ENCODE data around the gene HMGCLL1.

Gene HMGCLL1

GRCh38 chr6:55578537-55579363 lies at the start of gene HMGCLL1:
Gene HMGCLL1, minus strand, starts transcription at chr6:55579192. Its CDS starts 137 bp downstream, at chr6:55579055.
- DNase-seq (ENCODE audit: low read depth) = no peak

DNA sequence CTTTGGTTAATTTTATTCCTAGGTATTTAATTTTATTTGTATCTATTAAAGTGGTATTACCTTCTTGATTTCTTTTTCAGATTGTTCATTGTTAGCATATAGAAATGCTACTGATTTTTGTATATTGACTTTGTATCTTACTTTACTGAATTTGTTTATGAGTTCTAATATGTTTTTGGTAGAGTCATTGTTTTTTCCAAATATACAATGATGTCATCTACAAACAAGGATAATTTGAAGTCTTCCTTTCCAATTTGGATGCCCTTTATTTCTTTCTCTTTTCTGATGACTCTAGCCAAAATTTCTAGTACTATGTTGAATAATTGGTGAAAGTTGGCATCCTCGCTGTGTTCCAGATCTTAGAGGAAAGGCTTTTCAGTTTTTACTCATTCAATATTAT lies 43.0 kb upstream of the HMGCLL1 start:
- DNase-seq (ENCODE audit: low read depth) = no peak

- no peak for DNase-seq (ENCODE audit: low read depth)
Observed at GRCh38 chr6:55621244-55621643, 42.3 kb upstream of the HMGCLL1 start.

DNA sequence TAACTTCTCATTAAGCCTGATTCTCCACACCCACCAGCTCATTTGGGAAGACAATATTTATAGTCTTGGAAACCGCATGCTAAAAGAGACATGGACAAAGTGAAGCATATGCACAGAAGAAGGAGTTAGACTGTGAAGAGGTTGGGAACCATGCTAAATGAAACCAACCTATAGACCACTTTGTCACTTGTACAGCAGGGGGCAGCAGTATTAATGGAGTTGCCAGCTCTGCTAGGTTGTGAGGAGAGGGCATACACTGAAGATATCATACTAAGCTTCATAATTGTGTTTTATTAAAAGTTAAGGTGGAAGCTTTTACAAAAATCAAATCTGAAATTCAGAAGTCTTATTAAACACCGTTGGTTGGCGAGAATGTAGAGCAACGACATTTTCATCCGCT lies 38.3 kb upstream of the HMGCLL1 start:
- DNase-seq (ENCODE audit: low read depth) = peak; percentile 3

DNA sequence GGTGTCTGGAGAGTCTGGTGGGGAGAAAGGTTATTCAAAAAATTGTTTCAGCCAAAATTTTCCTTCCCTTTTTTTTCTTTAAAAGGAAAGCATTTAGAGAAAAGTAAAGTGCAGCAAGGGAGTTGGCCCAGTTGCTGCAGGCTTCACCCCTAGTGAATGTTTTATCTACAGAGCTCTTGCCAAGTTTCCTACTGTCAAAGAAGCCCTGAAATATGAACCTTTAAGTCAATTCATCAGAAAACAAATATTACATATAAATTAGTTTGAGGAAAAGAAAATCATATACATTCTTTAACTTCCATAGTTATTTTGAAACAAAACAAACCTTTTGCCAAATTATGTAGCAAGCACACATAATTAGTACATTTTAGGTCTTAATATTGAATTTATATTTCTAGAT lies 25.0 kb upstream of the HMGCLL1 start:
- DNase-seq (ENCODE audit: low read depth) = no peak

DNA sequence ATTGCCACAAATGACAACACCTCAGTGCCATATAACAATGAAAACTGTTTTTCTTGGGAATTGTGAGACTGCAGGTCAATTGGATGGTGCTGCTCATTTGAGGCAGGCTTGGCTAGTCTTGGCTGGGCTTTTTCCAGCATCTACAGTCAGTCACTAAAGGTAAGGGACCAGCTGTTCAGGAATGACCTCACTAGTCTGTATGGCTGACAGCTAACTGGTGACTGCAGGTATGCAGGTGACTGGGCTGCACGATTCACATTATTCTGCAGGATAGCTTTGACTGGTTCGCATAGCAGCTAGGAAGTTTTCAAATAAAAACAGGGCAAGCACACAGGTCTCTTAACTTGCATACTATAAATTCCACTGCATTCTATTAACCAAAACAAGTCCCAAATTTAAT lies 22.1 kb upstream of the HMGCLL1 start:
- DNase-seq (ENCODE audit: low read depth) = no peak

GRCh38 chr6:55594442-55594841 lies 15.4 kb upstream of the HMGCLL1 start:
- no peak for DNase-seq (ENCODE audit: low read depth)

- DNase-seq (ENCODE audit: low read depth) = no peak
Observed at GRCh38 chr6:55584654-55585354, 5.8 kb upstream of the HMGCLL1 start.

DNA sequence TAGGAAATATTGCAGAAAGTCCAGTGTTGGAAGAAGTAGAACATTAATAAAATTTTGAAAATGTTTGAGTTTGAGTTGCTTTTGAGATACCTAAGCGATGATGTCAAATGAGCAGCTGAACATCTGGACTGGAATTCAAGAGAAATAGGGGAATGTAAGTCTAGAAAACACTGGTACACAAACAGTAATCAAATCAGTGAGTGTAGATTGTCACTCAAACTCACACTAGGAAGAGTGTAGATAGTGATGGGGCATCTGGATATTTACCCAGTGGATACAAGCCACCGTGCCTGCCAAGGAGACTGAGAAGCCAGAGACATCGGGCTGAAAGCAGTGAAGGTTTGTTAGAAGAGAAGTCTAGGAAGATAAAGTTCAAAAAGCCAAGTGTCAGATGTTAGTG lies 2.2 kb downstream of the HMGCLL1 start:
- no peak for DNase-seq (ENCODE audit: low read depth)

GRCh38 chr6:55574556-55574955 lies 4.4 kb downstream of the HMGCLL1 start:
- no peak for DNase-seq (ENCODE audit: low read depth)

DNA sequence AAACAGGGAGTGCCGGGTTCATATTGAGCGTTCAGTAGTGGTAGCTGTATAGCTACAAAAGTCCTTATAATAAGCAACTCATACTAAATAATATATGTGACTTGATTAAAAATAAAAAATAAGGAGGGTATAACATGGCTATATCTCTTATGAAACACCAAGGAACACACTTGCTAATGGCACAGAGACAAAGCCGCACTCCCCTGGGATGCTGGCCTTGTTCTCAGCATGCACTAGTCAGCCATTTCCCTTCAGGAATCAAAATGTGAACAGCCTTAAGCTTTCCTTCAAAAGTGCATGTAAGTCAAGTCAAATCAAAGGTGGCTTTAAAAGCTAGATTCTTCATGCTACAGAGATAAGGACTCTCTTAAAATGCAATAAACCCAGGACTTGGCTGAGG lies 9.4 kb downstream of the HMGCLL1 start:
- no peak for DNase-seq (ENCODE audit: low read depth)

- no peak for DNase-seq (ENCODE audit: low read depth)
Observed at GRCh38 chr6:55568808-55569439, 10.1 kb downstream of the HMGCLL1 start.

DNA sequence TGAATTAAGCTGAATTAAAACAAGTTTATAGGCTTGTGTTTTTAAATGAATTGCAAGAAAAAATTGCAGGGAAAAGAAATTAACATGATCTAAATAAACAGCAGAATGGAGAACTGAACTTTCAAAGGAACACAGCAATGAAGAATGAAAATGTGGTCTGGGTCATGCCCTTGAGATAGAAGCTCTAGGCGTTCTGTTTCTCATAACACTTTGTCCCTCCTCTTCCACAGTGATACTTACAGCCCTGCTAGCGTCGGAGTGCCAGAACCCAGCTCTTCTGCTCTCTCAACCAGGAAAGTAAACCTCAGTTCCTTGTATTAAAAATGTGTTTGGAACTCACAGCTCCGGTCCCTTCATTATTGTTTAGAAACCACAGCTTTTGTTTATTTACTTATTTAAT lies 11.4 kb downstream of the HMGCLL1 start:
- no peak for DNase-seq (ENCODE audit: low read depth)

DNA sequence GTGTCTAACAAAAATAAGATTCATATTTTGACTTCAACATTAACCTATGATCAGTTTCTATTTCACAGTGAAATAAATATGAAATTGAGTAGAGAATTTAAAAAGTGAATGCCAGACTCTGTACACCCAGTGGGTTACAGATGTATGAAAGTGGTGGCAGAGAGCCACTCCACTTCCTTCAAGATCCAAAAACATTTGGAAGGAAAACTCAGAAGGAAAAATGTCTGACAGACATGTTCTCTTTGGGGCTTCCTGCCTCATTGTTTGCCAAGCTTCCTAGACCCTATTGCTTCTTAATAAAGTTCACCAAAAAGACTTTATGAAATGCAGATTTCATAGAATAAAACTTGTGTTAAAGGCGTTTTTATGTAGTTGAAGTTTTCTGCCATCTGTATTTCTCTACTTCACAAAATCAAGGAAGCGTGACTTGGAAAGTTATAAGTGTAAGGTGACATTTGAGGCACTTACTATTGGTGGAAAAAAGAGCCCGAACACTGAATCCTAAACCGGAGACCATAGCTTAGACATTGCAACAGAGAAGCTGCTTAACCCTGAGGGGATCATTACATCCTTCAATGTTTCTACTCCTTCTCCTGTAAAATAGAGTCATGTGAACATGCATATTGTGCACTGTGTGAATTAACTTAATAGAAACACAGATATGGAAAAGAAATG lies 12.8 kb downstream of the HMGCLL1 start:
- DNase-seq (ENCODE audit: low read depth) = no peak

DNA sequence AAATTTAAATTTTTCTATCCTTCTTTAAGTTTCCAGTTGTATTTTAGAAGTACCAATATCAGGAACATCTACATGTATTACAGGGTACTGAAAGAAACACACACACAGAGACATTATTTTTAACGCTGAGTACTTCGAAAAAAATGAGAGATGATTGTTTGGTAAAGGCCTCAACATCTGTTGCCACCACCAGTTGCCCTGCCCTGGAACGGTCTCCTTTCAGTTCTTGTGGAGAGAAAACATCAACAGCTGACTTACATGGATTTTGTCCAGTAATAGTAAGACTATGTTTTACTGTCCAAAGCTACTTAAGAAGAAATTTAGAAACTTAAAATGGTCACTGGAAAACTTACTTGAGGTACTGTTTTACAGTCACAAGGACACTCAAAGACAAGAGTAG lies 16.7 kb downstream of the HMGCLL1 start:
- no peak for DNase-seq (ENCODE audit: low read depth)

GRCh38 chr6:55560290-55560885 lies 18.6 kb downstream of the HMGCLL1 start:
- no peak for DNase-seq (ENCODE audit: low read depth)

- no peak for DNase-seq (ENCODE audit: low read depth)
Observed at GRCh38 chr6:55557146-55557545, 21.8 kb downstream of the HMGCLL1 start.

DNA sequence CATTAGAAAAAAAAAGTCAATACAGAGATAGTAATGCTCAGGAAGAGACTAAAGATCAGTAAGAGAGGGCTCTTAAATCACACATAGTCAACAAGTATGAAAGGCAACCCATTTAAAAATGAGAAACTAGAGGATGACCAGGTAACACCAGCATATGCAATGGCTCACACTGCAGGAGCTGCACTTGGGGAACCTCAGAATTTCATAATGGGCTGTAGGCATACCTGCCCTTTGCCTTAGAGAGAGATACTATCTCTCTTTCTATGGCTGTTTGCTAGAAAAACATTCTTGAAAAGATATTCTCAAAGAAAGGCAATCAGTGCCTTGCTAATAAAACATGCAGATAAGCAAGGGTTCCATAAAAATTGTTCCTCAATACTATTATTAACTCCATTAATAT lies 33.2 kb downstream of the HMGCLL1 start:
- no peak for DNase-seq (ENCODE audit: low read depth)

DNA sequence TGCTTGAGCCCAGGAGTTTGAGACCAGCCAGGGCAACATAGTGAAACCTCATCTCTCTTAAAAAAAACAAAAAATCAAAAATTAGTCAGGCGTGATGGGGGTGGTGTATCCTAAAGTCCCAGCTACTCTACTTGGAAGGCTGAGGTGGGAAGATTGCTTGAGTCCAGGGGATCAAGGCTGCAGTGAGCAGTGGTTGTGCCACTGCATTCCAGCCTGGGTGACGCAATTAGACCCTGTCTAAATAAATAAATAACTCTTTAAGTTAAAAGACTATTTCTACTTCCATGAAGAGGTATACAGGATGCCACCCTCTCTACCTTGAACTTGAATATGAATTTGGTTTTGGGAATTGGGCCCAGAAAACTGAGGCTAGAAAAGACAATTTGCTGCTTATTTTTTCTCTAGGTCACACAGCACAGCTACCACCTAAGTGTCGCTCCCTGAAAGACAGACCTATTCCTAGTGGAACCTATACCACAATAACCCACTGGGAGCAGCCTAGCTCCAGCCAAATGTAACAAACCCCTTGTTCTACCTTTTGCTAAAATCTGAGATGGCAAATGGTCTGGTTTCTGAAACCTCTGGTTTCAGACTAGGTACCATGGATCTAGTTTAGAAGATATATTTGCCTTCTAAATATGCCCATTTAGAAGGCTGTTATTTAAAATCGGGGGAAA lies 35.2 kb downstream of the HMGCLL1 start:
- DNase-seq (ENCODE audit: low read depth) = no peak

- DNase-seq (ENCODE audit: low read depth) = no peak
Observed at GRCh38 chr6:55541024-55541423, 38.0 kb downstream of the HMGCLL1 start.

DNA sequence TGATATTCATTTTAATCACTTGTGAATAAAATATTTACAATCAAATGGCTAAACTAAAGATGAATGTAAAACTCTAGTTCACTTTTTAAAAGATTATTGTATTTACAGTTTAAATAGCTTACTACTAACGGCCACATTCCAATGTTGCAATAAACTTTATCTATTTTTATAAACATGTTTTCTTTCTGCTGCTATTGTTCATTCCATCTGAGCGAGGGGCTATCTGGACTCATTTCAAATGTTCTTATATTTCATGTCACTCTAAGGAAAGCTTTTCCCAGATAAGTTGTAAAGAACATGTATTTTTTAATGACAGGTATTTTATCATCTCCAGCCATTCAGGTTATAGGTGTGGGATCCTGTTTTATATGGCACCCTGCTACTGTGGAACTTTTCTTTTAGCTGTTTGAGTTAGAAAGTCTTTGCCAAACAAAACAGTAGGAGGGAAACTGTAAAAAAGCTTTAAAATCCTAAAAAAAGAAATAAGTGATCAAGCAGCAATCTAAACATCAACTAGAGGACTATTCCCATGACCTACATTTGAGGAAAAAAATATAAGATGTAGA lies 42.5 kb downstream of the HMGCLL1 start:
- DNase-seq (ENCODE audit: low read depth) = no peak

Measured in GM04503 (cell line).